Neural cell (in vitro differentiated cells): Measurements from ENCODE around the gene BABAM2. TPM values are rescaled to one million over a fixed set of nuclear protein-coding genes. Genes with fewer than 3 reads are reported as not detected.

Experiments used
- H2AFZ ChIP-seq: fragments of 200-600, 300-800 bp; sonication (generic), shearing (Covaris generic); 2 replicates; pipeline ENCODE4 v1.6.0; 2014; ENCODE audit warnings: low read depth, mild to moderate bottlenecking, antibody characterized with exemption, low read length, moderate library complexity
- H3F3A ChIP-seq: fragments of 200-600 bp; shearing (Covaris generic); 2 replicates; pipeline ENCODE4 v1.6.1; 2016; ENCODE audit warnings: mild to moderate bottlenecking, moderate library complexity, mixed read lengths, antibody characterized with exemption, low read length; ENCODE audit not compliant: insufficient read depth, poor library complexity, severe bottlenecking
- H3K27ac ChIP-seq: fragments of 200-600, 300-800 bp; sonication (generic), shearing (Covaris generic); 2 replicates; pipeline ENCODE4 v1.5.1; 2014; ENCODE audit warnings: mild to moderate bottlenecking, low read length, moderate library complexity
- H3K27me3 ChIP-seq: fragments of 300-800, 200-600 bp; sonication (generic), shearing (Covaris generic); 2 replicates; pipeline ENCODE4 v1.6.0; 2014; ENCODE audit warnings: mild to moderate bottlenecking, low read depth, low read length, moderate library complexity; ENCODE audit not compliant: insufficient read depth
- H3K36me3 ChIP-seq: fragments of 300-800, 200-600 bp; sonication (generic), shearing (Covaris generic); 2 replicates; pipeline ENCODE4 v1.5.1; 2014; ENCODE audit warnings: mild to moderate bottlenecking, antibody characterized with exemption, low read length, moderate library complexity; ENCODE audit not compliant: insufficient read depth
- H3K4me2 ChIP-seq: fragments of 300-800, 200-600 bp; sonication (generic), shearing (Covaris generic); 2 replicates; pipeline ENCODE4 v1.6.0; 2014; ENCODE audit warnings: mild to moderate bottlenecking, low read length
- H3K4me3 ChIP-seq: fragments of 300-800, 200-600 bp; sonication (generic), shearing (Covaris generic); 2 replicates; pipeline ENCODE4 v1.5.1; 2014; ENCODE audit warnings: mild to moderate bottlenecking, low read length, moderate library complexity
- H3K79me2 ChIP-seq: fragments of 200-600 bp; shearing (Covaris generic); replicated peaks from 2 replicates; pipeline ENCODE4 v1.6.0; 2014; ENCODE audit warnings: mild to moderate bottlenecking, low read length, moderate library complexity; ENCODE audit not compliant: insufficient read depth
- H3K9ac ChIP-seq: fragments of 300-800, 200-600 bp; sonication (generic), shearing (Covaris generic); 2 replicates; pipeline ENCODE4 v1.6.1; 2016; ENCODE audit warnings: mild to moderate bottlenecking, low read length, mixed read lengths
- H3K9me2 ChIP-seq: fragments of 200-600 bp; shearing (Covaris generic); 2 replicates; pipeline ENCODE4 v1.6.1; 2016; ENCODE audit warnings: mild to moderate bottlenecking, low read length, mixed read lengths; ENCODE audit not compliant: insufficient read depth
- H3K9me3 ChIP-seq: fragments of 200-600, 300-800 bp; sonication (generic), shearing (Covaris generic); 2 replicates; pipeline ENCODE4 v1.6.1; 2016; ENCODE audit warnings: mild to moderate bottlenecking, mixed run types, low read length, moderate library complexity, mixed read lengths
- H4K20me1 ChIP-seq: fragments of 200-600 bp; shearing (Covaris generic); 2 replicates; pipeline ENCODE4 v1.6.1; 2016; ENCODE audit warnings: mild to moderate bottlenecking, mixed run types; ENCODE audit not compliant: insufficient read depth
- CTCF ChIP-seq: fragments of 450-650 bp; IDR thresholded peaks from 2 replicates; pipeline ENCODE4 v1.5.1; 2014; ENCODE audit warnings: antibody characterized with exemption, mild to moderate bottlenecking, moderate library complexity; ENCODE audit not compliant: poor library complexity, severe bottlenecking
- EP300 ChIP-seq: fragments of 450-650 bp; conservative IDR thresholded peaks from 2 replicates; pipeline ENCODE4 v1.6.1; 2014; ENCODE audit warnings: antibody characterized with exemption, mild to moderate bottlenecking, moderate library complexity; ENCODE audit not compliant: poor library complexity, severe bottlenecking
- EZH2 ChIP-seq: fragments of 200-600, 300-800 bp; shearing (Covaris generic), sonication (generic); IDR thresholded peaks from 2 replicates; pipeline ENCODE4 v1.6.1; 2014; ENCODE audit warnings: antibody characterized with exemption, low read length, borderline replicate concordance, mild to moderate bottlenecking; ENCODE audit not compliant: insufficient read depth, poor library complexity, severe bottlenecking
- MXI1 ChIP-seq: fragments of 450-650 bp; conservative IDR thresholded peaks from 2 replicates; pipeline ENCODE4 v1.6.1; 2014; ENCODE audit warnings: antibody characterized with exemption, mild to moderate bottlenecking; ENCODE audit not compliant: poor library complexity, severe bottlenecking
- POLR2AphosphoS5 ChIP-seq: IDR thresholded peaks from 2 replicates; pipeline ENCODE4 v1.6.1; 2012
- RAD21 ChIP-seq: fragments of 450-650 bp; conservative IDR thresholded peaks from 2 replicates; pipeline ENCODE4 v1.6.1; 2014; ENCODE audit warnings: antibody characterized with exemption, mild to moderate bottlenecking, moderate library complexity
- REST ChIP-seq: IDR thresholded peaks from 2 replicates; pipeline ENCODE4 v1.6.1; 2012; ENCODE audit warnings: borderline replicate concordance
- SMC3 ChIP-seq: fragments of 450-650 bp; conservative IDR thresholded peaks from 2 replicates; pipeline ENCODE4 v1.6.1; 2014; ENCODE audit warnings: antibody characterized with exemption, mild to moderate bottlenecking, moderate library complexity; ENCODE audit not compliant: poor library complexity
- TAF1 ChIP-seq: IDR thresholded peaks from 2 replicates; pipeline ENCODE4 v1.6.1; 2012; ENCODE audit warnings: low read depth
- polyA plus RNA-seq: library from polyadenylated mRNA; depleted of rRNA; stranded (reverse); fragments of >200 nt; gene quantifications from 2 replicates; pipeline ENCODE4 v1.2.3, GENCODE V29; 2014

Gene BABAM2
- polyA plus RNA-seq, 1 donor from 2014 or later = 15.3 TPM

GRCh38 chr2:28182348-28182747 lies 291.8 kb downstream of the BABAM2 start:
- no peaks in the 10 kb centered on the region for H3K9me2 ChIP-seq
- H2AFZ ChIP-seq = no peak overlapping the region
- no peak overlapping the region for H3K27ac ChIP-seq
- H3K27me3 ChIP-seq = no peaks in the 10 kb centered on the region
- H3K36me3 ChIP-seq = no peaks in the 10 kb centered on the region
- no peak for TF ChIP-seq EZH2
- H3K4me2 ChIP-seq = no peak overlapping the region
- no peaks in the 10 kb centered on the region for H3F3A ChIP-seq
- no peaks in the 10 kb centered on the region for H3K79me2 ChIP-seq
- H4K20me1 ChIP-seq = no peaks in the 10 kb centered on the region
- no peak overlapping the region for H3K4me3 ChIP-seq
- H3K9ac ChIP-seq = no peak overlapping the region
- no peaks in the 10 kb centered on the region for H3K9me3 ChIP-seq

- no peaks in the 10 kb centered on the region for H3F3A ChIP-seq
- H4K20me1 ChIP-seq = no peaks in the 10 kb centered on the region
- no peak for TF ChIP-seq RAD21
- H3K9ac ChIP-seq = no peak overlapping the region
- H3K27ac ChIP-seq = no peak overlapping the region
- H3K4me2 ChIP-seq = no peak overlapping the region
- H3K9me3 ChIP-seq = no peaks in the 10 kb centered on the region
- no peaks in the 10 kb centered on the region for H3K79me2 ChIP-seq
- no peaks in the 10 kb centered on the region for H3K27me3 ChIP-seq
- no peaks in the 10 kb centered on the region for H3K9me2 ChIP-seq
- no peak overlapping the region for H2AFZ ChIP-seq
- H3K4me3 ChIP-seq = no peak overlapping the region
- no peaks in the 10 kb centered on the region for H3K36me3 ChIP-seq
These were observed 294.6 kb downstream of the BABAM2 start for GRCh38 chr2:28185153-28185552.

GRCh38 chr2:28185891-28186290 lies 295.4 kb downstream of the BABAM2 start:
- no peaks in the 10 kb centered on the region for H3K9me3 ChIP-seq
- H3K27me3 ChIP-seq = no peaks in the 10 kb centered on the region
- TF ChIP-seq EZH2 (no peak), TAF1 (no peak), CTCF (no peak), SMC3 (no peak), POLR2AphosphoS5 (no peak), RAD21 (no peak), EP300 (no peak), REST (no peak), MXI1 (no peak)
- H3K27ac ChIP-seq = no peak overlapping the region
- no peak overlapping the region for H3K4me2 ChIP-seq
- H4K20me1 ChIP-seq = no peaks in the 10 kb centered on the region
- no peaks in the 10 kb centered on the region for H3K79me2 ChIP-seq
- H3K9ac ChIP-seq = no peak overlapping the region
- H3K9me2 ChIP-seq = no peaks in the 10 kb centered on the region
- no peaks in the 10 kb centered on the region for H3F3A ChIP-seq
- no peak overlapping the region for H2AFZ ChIP-seq
- no peaks in the 10 kb centered on the region for H3K36me3 ChIP-seq
- H3K4me3 ChIP-seq = no peak overlapping the region
